ENCODE data around the gene ETFDH.

DNA sequence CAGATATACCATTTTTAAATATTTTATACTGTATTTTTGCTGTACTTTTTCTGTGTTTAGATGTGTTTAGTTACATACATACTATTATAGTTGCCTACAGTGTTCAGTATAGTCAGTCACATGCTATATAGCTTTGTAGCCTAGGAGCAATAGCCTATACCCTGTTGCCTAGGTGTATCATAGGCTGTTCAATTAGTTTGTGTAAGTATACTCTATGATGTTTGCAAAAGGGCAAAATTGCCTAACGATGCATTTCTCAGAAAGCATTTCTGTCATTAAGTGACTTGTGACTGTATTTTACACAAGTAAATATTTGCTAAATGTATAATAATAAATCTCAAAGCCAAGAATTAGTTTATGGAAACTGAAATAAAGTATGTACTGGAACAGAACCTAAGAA, 9.5 kb downstream of the ETFDH start:
- TF ChIP-seq CTCF (IDR thresholded peaks at IDR 0.05; ENCODE audit: low read depth, low read length) = no peak
- TF ChIP-seq EZH2phosphoT487 (IDR thresholded peaks at IDR 0.05; ENCODE audit: low read depth) = no peak

Data from OCI-LY3 (cell line).